ENCODE data around the gene DEFB132.

DEFB132 gene

DNA sequence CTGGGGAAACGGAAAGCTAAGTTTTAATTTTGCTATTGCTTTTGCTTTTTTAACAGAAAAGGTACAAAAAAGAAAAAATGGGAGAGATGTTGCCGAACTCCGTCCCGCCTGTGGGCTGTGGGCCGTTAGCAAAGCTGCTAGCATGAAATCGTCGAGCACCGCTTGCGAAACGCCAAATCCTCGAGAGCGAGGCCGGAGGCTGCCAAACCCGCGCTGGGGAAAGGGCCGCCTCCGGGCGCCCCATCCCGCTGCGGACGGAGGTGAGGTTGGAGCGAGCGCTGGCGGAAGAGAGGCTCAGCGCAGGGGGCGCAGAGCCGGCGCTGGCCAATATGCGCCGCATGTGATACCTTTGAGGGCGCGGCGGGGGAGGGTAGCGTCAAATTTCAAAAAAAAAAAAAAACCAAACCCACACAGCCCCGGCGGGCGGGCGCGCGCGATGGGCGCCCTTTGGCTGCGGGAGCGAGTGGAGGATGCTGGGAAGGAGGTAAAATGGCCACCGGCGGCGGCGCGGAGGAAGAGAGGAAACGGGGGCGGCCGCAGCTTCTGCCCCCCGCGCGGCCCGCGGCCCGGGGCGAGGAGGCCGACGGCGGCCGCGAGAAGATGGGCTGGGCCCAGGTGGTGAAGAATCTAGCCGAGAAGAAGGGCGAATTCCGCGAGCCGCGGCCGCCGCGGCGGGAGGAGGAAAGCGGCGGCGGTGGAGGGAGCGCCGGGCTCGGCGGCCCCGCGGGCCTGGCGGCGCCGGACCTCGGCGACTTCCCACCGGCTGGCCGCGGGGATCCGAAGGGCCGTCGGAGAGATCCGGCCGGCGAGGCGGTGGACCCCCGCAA, 39.8 kb downstream of the DEFB132 start, which contains the start of gene ZCCHC3:
TSS of gene ZCCHC3 (plus strand) at position 473 of the 827 bp plus-strand sequence. CDS start at position 490, 17 bp downstream.
- no peak for FAIRE-seq

GRCh38 chr20:297925-298775, 40.6 kb downstream of the DEFB132 start:
- FAIRE-seq (no peak), DNase-seq (ENCODE audit: low spot score) (peak; percentile 38)

More for the DNA sequence above, 39.8 kb downstream of the DEFB132 start, which contains the start of gene ZCCHC3:
- peak; percentile 57 for DNase-seq (ENCODE audit: low spot score)

DNA sequence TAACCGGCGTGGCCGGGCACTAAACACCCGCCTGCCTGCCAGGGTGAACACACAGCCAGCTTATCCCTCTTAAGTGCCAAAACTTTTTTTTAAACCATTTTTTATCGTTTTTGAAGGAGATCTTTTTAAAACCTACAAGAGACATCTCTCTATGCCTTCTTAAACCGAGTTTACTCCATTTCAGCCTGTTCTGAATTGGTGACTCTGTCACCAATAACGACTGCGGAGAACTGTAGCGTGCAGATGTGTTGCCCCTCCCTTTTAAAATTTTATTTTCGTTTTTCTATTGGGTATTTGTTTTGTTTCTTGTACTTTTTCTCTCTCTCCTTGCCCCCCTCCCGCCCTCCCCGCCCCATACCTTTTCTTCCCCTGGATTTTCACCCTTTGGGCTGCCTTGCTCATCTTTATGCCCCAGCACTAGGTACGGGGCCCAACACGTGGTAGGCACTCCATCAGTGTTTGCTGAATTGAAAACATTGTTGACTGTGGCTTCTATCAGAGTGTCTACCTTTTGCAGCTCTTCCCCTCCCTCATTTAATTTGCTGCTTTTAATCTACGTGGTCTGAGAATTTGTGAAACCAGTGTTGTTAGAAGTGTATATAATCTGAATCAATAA, 41.4 kb downstream of the DEFB132 start:
- no peak for DNase-seq (ENCODE audit: low spot score)
- no peak for FAIRE-seq

DNA sequence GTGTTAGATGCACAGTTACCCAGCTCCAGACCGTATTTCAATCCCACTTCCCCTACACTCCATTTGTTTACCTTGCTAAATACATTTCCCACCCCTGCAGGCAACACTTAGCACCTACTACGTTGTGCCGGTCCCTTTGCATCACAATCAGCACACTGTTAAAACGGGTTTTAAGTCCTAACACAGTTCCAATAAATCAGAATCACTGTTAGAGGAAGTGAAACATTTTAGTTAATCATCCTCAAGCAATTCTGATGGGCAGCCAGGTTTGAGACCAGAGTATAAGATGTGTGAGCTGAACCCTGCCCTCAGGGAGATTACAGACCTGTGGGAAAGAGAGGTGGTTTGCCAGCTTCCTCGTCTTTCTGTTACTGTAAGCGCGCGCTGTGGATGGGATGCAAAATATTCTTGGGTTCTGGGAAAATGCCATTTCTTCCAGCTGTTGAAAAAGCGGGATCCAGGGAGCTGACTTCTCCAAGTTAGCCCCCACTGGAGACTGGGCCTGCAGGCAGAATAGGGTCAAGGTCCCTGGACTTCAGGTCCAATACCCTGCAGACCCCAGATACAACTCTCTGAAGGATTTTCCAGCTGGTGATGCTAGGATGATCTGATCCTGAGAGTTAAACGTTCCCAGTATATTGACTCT, 42.9 kb downstream of the DEFB132 start:
- no peak for FAIRE-seq
- DNase-seq (ENCODE audit: low spot score): no peak

- no peak for DNase-seq (ENCODE audit: low spot score)
- no peak for FAIRE-seq
These were observed 44.6 kb downstream of the DEFB132 start for GRCh38 chr20:301886-302848.

DNA sequence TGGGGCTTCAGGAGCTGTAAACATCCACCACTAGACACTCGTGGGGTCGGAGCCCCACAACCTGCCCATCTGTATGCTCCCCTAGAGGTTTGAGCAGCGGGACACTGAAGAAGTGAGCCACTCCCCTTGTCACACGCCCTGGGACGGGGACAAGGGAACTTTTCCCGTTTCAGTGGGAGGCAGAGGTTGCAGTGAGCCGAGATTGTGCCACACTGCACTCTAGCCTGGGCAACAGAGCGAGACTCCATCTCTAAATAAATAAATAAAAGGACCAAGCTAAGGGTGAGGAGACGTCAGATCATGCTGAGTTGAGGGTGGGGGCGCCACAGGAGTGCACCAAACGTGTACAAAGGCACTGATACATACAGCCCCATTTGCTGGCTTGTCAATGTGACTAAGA, 48.2 kb downstream of the DEFB132 start:
- FAIRE-seq (no peak), DNase-seq (ENCODE audit: low spot score) (no peak)

- DNase-seq (ENCODE audit: low spot score): no peak
- no peak for FAIRE-seq
These were observed 51.0 kb downstream of the DEFB132 start for GRCh38 chr20:308427-309038.

DNA sequence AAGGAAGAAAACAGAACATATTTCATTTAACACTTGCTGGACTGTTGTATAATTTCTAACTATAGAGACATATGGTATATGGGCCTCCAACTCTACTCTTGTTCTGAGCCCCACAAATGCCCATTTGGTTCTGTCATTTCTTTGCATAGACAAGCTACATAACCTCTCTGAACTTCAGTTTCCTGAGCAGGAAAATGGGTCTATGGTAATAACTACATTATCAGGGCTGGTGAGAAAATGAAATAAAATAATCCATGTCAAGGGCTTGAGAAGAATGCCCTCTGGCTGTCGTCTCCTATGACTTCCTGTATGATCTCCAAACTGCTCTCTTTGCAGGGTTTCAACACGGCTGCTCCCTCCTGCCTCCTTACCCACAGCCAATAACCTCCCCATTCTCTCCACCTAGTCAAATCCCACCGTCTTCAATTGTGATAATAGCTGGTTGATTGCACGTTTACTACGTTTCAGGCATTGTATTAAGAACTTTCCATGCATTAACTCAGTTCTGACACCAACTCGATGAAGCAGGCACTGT, 51.8 kb downstream of the DEFB132 start:
- no peak for FAIRE-seq
- no peak for DNase-seq (ENCODE audit: low spot score)

DNA sequence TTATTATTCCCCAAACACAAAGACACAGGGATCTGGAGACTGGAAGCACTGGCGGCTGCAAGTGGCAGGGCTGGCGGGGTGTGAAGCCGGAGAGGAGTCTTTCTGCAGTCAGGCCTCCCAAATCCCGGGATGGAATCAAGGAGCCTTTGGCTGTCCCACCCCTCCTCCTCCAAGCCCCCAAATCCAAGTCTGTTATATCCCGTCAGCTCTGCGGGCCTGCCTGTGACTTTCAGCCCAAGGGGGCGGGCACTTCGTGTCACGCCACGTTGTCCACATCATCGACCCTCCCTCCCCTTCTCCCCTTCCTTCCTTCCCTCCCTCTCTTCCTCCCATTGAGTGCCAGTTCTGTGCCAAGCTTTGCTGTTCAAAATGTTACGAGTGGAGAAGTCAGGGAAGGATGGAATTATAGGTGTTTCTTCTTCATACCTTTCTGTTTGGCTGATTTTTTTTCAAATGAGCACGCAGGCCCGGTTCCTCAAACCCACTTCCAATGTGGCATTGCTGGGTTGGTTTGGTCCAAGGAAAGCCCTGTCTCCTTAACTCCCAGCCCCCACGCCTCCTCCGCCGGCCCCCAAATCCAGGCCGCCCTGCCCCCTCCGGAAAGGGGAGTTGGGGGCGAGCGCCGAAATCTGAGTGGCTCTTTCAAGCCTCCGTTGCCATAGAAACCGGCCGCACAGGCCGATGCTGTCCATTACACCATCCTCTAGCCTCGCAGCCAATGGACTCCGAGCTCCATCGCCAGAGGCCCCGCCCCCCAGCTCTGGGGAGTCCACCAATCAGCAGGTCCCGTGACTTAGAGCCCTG, 52.5 kb downstream of the DEFB132 start:
- FAIRE-seq (no peak), DNase-seq (ENCODE audit: low spot score) (no peak)

GRCh38 chr20:310645-311044, 53.1 kb downstream of the DEFB132 start:
- DNase-seq (ENCODE audit: low spot score) (no peak), FAIRE-seq (no peak)
